ENCODE measurements around the gene FER.
A peak's percentile ranks its signal among the peaks of the same experiment; 100 is the strongest.
"Not testable (repeated sequence)": the region's sequence is repeated elsewhere in the genome, so short reads cannot be mapped to it uniquely, and the experiment has no call there.

FER gene

DNA sequence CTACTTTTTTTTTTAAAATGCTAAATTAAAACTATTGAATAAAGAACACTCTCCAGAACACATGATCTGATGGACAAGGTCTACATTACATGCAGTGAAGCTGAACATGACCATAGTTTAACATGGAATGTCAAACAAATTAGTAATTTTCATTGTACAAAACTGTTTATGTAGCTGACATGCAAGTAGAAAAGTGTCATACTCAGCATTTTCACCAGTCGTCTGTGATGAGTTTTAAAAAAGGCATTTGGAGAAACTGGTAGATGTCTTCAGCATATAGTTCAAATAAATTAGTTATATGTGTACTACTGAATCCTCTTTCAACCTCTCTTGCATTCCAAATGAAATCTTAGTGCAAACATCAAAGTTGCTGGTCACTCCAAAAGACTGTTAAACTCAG, 301.9 kb downstream of the FER start:
- H3K4me3 ChIP-seq (ENCODE audit: low read depth, low read length): no peak overlapping the region
- TF ChIP-seq, protein P1, sequence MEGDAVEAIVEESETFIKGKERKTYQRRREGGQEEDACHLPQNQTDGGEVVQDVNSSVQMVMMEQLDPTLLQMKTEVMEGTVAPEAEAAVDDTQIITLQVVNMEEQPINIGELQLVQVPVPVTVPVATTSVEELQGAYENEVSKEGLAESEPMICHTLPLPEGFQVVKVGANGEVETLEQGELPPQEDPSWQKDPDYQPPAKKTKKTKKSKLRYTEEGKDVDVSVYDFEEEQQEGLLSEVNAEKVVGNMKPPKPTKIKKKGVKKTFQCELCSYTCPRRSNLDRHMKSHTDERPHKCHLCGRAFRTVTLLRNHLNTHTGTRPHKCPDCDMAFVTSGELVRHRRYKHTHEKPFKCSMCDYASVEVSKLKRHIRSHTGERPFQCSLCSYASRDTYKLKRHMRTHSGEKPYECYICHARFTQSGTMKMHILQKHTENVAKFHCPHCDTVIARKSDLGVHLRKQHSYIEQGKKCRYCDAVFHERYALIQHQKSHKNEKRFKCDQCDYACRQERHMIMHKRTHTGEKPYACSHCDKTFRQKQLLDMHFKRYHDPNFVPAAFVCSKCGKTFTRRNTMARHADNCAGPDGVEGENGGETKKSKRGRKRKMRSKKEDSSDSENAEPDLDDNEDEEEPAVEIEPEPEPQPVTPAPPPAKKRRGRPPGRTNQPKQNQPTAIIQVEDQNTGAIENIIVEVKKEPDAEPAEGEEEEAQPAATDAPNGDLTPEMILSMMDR (IDR thresholded peaks at IDR 0.05; ENCODE audit: low read depth, low read length): no peak
- in situ Hi-C loops (cut with HindIII; ENCODE audit: low sequenced_read_pairs): no loop called here
- no peak for DNase-seq (ENCODE audit: low read depth, low spot score)

DNA sequence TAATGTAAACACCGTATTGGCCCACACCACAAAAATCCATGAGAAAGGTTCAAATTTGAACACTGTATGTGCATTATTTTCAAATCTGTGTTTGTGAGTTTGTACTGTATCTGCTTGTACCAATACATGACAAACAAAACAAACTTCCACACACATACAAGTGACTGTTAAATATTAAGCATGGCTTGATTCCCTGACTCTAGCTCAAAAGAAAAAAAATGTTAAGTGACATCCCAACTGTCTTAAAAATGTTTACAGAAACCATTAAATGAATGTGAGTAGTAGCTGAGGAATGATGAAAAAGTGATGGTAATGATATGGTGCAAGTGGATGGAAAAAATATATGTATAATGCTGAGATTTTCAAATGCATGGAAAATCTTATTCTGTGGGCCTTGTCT, 302.6 kb downstream of the FER start:
- H3K4me3 ChIP-seq (ENCODE audit: low read depth, low read length); in situ Hi-C loops (cut with HindIII; ENCODE audit: low sequenced_read_pairs): not testable (repeated sequence)
- DNase-seq (ENCODE audit: low read depth, low spot score): peak; percentile 4

DNA sequence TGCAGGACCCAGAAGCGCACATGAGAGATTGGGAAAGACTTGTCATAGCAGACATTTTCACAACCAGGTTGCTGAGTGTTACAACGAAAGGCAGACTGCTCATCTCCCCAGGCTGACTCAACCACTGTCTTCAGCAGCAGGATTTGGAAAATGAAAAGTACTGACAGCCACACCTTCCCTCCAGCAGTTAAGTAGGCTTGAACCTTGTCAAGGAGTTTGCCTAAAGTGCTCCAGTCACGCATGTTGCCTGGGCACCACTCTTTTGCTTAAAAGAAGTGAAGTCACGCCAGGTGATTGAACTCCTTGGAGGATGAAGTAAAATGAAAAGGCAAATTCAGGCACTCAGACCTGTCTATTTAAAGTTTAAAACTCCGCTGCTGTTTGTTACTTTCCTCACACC, 304.5 kb downstream of the FER start:
- in situ Hi-C loops (cut with HindIII; ENCODE audit: low sequenced_read_pairs); DNase-seq (ENCODE audit: low read depth, low spot score); H3K4me3 ChIP-seq (ENCODE audit: low read depth, low read length): not testable (repeated sequence)

DNA sequence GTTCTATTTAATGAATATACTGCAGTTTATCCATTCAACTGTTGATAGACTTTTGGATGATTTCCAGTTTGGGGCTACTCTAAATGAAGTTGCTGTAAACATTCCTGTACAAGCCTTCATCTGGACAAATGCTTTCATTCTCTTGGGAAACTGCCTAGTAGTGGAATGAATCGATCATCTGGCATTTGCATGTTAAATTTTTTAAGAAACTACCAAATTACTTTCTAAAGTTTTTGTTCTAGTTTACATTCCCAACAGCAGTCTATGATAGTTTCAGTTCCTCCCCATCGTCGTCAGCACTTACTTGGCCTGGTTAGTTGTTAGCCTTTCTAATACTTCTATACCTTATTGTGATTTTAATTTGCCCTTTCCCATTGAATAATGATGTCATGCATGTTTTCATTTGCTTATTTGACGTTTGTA, 306.3 kb downstream of the FER start:
- no peak overlapping the region for H3K4me3 ChIP-seq (ENCODE audit: low read depth, low read length)

DNA sequence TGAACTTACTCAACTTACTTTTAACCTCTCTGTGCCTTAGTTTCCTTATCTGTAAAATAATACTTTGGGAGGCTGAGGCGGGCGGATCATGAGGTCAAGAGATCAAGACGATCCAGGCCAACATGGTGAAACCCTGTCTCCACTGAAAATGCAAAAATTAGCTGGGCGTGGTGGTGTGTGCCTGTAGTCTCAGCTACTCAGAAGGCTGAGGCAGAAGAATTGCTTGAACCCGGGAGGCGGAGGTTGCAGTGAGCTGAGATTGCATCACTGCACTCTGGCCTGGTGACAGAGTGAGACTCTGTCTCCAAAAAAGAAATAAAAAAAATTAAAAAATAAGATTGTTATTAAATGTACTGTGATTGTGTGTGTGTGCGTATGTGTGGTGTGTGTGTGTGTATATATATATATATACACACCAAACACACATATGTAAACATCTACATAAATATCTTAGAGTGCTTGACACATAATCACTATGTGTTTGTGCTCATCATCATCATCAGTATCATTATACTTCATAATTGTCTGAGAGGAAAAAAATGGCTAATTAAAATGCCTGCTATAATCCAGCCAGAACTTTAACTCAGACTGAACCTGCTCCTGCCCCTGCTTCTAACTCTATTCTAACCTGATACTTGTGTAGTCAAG, 312.8 kb downstream of the FER start:
- in situ Hi-C loops (cut with HindIII; ENCODE audit: low sequenced_read_pairs): no loop called here
- no peak for DNase-seq (ENCODE audit: low read depth, low spot score)
- no peak overlapping the region for H3K4me3 ChIP-seq (ENCODE audit: low read depth, low read length)
- TF ChIP-seq, protein P1 (IDR thresholded peaks at IDR 0.05; ENCODE audit: low read depth, low read length): no peak

More for the DNA sequence above, 306.3 kb downstream of the FER start:
- in situ Hi-C loops (cut with HindIII; ENCODE audit: low sequenced_read_pairs): no loop called here
- DNase-seq (ENCODE audit: low read depth, low spot score): peak; percentile 36
- TF ChIP-seq, protein P1 (IDR thresholded peaks at IDR 0.05; ENCODE audit: low read depth, low read length): no peak

DNA sequence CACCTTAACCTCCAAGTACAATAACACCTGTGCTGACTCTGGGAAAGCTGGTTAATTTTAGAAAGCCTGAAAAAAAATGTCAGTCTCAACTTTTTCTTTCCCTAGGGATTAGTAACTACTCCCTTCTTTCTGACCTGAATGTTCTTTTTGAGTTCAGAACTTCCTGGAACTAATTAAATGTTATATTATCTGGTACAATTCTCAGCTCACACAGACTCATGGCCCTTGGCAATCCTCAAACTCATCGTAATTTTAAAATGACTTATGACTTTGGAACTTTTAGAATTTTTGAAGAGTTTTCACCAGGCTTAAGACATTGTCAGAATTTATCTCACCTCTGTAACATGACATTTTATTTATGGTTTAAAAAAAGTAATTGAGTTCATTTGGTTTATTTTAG, 315.0 kb downstream of the FER start:
- DNase-seq (ENCODE audit: low read depth, low spot score): no peak
- in situ Hi-C loops (cut with HindIII; ENCODE audit: low sequenced_read_pairs): no loop called here
- TF ChIP-seq, protein P1 (IDR thresholded peaks at IDR 0.05; ENCODE audit: low read depth, low read length): no peak
- H3K4me3 ChIP-seq (ENCODE audit: low read depth, low read length): no peak overlapping the region

DNA sequence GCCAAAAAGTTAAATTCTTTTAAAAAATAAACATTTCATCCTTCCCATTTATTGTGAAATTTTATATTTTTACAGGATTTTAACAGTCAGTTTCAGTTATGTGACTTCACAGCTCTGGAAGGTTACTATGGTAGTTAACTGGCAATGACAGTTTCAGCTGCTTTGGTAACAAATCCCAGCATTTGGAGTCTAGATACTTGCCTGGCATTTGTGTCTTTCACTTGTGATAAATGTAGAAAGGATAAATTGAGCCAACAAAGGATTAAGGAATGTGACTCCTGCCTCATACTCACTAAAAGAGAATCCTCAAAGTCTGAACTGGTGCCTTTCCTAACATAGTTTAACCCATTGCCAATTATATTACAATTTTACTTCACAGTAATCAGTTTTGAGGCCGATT, 315.5 kb downstream of the FER start:
- DNase-seq (ENCODE audit: low read depth, low spot score): no peak
- no peak overlapping the region for H3K4me3 ChIP-seq (ENCODE audit: low read depth, low read length)
- in situ Hi-C loops (cut with HindIII; ENCODE audit: low sequenced_read_pairs): no loop called here
- TF ChIP-seq, protein P1 (IDR thresholded peaks at IDR 0.05; ENCODE audit: low read depth, low read length): no peak

DNA sequence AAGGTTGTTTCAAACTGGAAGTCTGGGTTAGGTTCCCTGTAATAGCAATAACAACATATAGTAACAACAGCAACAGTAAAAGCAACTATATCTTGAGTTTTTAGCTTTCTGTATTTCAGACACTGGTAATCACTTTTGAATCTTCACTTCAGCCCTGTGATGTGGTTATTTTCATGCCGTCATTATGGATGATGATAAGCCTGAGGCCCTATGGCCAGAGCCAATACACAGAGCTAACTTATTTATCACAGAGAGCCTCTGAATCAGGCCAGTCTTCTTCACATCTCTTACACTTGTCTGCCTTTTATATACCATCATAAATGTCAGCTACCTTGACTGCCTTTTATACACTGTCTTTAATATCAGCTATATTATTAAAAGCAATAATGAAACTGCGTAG, 329.0 kb downstream of the FER start:
- no peak for DNase-seq (ENCODE audit: low read depth, low spot score)
- TF ChIP-seq, protein P1 (IDR thresholded peaks at IDR 0.05; ENCODE audit: low read depth, low read length): no peak
- H3K4me3 ChIP-seq (ENCODE audit: low read depth, low read length): no peak overlapping the region
- in situ Hi-C loops (cut with HindIII; ENCODE audit: low sequenced_read_pairs): no loop called here

Measured in astrocyte of the spinal cord (primary cell).